ENCODE measurements around the gene IRF7.

IRF7 gene

GRCh38 chr11:592918-593317, 22.8 kb downstream of the IRF7 start:
- H3K4me3 ChIP-seq (ENCODE audit: low read depth, low read length) = no peak overlapping the region
- no peak for TF ChIP-seq POLR2A (IDR thresholded peaks at IDR 0.05; ENCODE audit: extremely low read depth, insufficient read length)
- TF ChIP-seq, protein P1, sequence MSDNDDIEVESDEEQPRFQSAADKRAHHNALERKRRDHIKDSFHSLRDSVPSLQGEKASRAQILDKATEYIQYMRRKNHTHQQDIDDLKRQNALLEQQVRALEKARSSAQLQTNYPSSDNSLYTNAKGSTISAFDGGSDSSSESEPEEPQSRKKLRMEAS (IDR thresholded peaks at IDR 0.05; ENCODE audit: low read depth, low read length) = no peak
- TF ChIP-seq, protein P2, sequence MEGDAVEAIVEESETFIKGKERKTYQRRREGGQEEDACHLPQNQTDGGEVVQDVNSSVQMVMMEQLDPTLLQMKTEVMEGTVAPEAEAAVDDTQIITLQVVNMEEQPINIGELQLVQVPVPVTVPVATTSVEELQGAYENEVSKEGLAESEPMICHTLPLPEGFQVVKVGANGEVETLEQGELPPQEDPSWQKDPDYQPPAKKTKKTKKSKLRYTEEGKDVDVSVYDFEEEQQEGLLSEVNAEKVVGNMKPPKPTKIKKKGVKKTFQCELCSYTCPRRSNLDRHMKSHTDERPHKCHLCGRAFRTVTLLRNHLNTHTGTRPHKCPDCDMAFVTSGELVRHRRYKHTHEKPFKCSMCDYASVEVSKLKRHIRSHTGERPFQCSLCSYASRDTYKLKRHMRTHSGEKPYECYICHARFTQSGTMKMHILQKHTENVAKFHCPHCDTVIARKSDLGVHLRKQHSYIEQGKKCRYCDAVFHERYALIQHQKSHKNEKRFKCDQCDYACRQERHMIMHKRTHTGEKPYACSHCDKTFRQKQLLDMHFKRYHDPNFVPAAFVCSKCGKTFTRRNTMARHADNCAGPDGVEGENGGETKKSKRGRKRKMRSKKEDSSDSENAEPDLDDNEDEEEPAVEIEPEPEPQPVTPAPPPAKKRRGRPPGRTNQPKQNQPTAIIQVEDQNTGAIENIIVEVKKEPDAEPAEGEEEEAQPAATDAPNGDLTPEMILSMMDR (IDR thresholded peaks at IDR 0.05; ENCODE audit: low read depth, low read length) = no peak
- TF ChIP-seq MYC (IDR thresholded peaks at IDR 0.05; ENCODE audit: low read depth, low read length) = no peak
- DNase-seq (ENCODE audit: low read depth) = no peak

DNA sequence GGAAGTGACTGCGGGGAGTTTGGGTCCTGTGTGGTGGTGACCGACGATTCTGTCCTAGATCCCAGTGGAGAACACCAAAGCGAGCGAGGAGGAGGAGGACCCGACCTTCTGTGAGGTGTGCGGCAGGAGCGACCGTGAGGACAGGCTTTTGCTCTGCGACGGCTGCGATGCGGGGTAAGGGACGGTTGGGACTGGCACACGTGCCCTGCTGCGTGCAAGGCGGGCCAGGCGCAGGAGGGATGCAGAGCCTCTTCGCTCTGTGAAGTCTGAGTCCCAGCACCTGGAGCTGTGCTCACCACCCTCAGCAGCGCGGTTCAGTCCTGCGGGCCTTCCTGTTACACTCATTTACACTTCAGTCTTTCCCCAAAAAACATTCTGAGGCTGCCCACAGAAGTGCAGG, 23.2 kb downstream of the IRF7 start:
- no peak overlapping the region for H3K4me3 ChIP-seq (ENCODE audit: low read depth, low read length)
- no peak for DNase-seq (ENCODE audit: low read depth)
- TF ChIP-seq POLR2A (IDR thresholded peaks at IDR 0.05; ENCODE audit: extremely low read depth, insufficient read length) = no peak
- TF ChIP-seq, protein P1 (IDR thresholded peaks at IDR 0.05; ENCODE audit: low read depth, low read length) = no peak
- no peak for TF ChIP-seq MYC (IDR thresholded peaks at IDR 0.05; ENCODE audit: low read depth, low read length)
- TF ChIP-seq, protein P2 (IDR thresholded peaks at IDR 0.05; ENCODE audit: low read depth, low read length) = no peak

GRCh38 chr11:590997-591396, 24.8 kb downstream of the IRF7 start:
- TF ChIP-seq POLR2A (IDR thresholded peaks at IDR 0.05; ENCODE audit: extremely low read depth, insufficient read length) = no peak
- DNase-seq (ENCODE audit: low read depth) = no peak
- H3K4me3 ChIP-seq (ENCODE audit: low read depth, low read length) = no peak overlapping the region

GRCh38 chr11:589798-590197, 26.0 kb downstream of the IRF7 start:
- no peak for TF ChIP-seq MYC (IDR thresholded peaks at IDR 0.05; ENCODE audit: low read depth, low read length)
- TF ChIP-seq, protein P1 (IDR thresholded peaks at IDR 0.05; ENCODE audit: low read depth, low read length) = no peak
- no peak for TF ChIP-seq POLR2A (IDR thresholded peaks at IDR 0.05; ENCODE audit: extremely low read depth, insufficient read length)
- TF ChIP-seq, protein P2 (IDR thresholded peaks at IDR 0.05; ENCODE audit: low read depth, low read length) = no peak
- no peak overlapping the region for H3K4me3 ChIP-seq (ENCODE audit: low read depth, low read length)
- no peak for DNase-seq (ENCODE audit: low read depth)

DNA sequence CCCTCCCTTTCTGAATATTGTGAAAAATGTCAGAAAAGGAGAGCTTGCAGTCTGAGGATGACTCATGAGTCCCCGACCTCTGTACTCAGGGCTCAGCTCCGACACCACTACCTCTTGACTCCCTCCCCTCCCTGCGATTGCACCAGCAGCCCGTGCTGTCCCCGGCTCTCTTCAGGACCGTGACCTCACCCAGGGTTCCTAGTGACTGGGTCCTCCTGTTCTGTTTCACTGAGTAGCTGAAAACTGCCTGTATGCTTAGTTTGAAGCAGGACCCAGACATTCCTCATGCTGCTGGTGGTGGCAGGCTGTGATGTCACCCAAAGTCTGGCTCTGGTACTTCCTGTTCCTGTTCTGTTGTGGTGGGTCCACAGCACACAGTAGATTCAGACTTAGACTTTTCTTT, 27.8 kb downstream of the IRF7 start:
- H3K4me3 ChIP-seq (ENCODE audit: low read depth, low read length) = no peak overlapping the region
- DNase-seq (ENCODE audit: low read depth) = peak; percentile 93
- TF ChIP-seq MYC (IDR thresholded peaks at IDR 0.05; ENCODE audit: low read depth, low read length) (peak; percentile 60), POLR2A (IDR thresholded peaks at IDR 0.05; ENCODE audit: extremely low read depth, insufficient read length) (no peak)
- TF ChIP-seq, protein P1 (IDR thresholded peaks at IDR 0.05; ENCODE audit: low read depth, low read length) = peak; percentile 71

GRCh38 chr11:587546-587945, 28.2 kb downstream of the IRF7 start:
- DNase-seq (ENCODE audit: low read depth) = no peak
- H3K4me3 ChIP-seq (ENCODE audit: low read depth, low read length) = no peak overlapping the region

More at GRCh38 chr11:587546-587945, 28.2 kb downstream of the IRF7 start:
- TF ChIP-seq POLR2A (IDR thresholded peaks at IDR 0.05; ENCODE audit: extremely low read depth, insufficient read length) (no peak), MYC (IDR thresholded peaks at IDR 0.05; ENCODE audit: low read depth, low read length) (no peak)
- TF ChIP-seq, protein P1 (IDR thresholded peaks at IDR 0.05; ENCODE audit: low read depth, low read length) = no peak
- TF ChIP-seq, protein P2 (IDR thresholded peaks at IDR 0.05; ENCODE audit: low read depth, low read length) = no peak
